Measurements from ENCODE around the gene TTYH3.

Gene TTYH3

DNA sequence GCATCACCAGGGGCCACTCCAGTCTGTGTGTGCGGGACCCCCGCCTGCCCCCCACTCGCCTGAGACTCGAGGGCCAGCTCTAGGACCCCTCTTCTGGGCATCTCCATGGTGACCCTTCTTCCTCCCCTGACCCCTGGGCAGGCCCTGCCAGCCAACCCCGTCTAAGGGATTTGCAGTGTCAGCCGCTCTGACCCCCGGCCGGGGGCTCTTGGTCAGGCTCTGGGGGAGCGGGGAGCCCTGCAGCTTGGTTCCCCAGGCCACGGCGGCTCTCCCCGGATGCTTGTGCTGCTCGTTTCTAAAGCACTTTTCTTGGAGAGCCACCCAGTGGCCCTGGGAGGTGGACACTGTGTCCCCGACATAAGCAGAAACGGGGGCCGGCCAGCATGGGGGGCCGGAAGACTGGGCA is 5.3 kb downstream of the TTYH3 start:
- DNase-seq = no peak

GRCh38 chr7:2637505-2638223 is 5.9 kb downstream of the TTYH3 start:
- no peak for DNase-seq

- no peak for DNase-seq
These were observed 6.6 kb downstream of the TTYH3 start for GRCh38 chr7:2638224-2638991.

DNA sequence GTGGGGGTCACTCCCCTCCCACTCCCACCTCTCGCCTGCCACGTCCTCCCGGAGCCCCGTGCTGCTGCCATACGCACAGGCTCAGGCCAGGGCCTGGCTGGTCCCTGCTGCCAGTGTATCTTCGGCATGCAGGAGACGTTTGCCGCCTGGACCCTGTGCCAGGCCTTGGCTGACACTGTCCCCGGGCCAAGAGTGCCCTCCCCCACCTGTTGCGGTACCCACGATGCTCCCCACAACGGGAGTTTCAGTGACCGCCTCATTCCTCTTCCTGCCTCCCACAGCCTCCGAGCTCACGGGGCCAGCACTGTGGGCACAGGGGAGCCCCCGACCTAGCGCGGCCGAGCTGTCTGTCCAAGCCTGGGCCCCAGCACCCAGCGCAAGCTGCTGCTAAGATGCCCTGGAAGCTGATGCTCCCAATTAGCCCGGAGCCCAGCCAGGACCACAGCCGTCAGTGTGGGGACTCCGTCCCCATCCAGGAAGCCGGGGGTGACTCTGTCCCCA is 7.4 kb downstream of the TTYH3 start:
- no peak for DNase-seq

- DNase-seq = no peak
These were observed 8.1 kb downstream of the TTYH3 start for GRCh38 chr7:2639695-2640481.

DNA sequence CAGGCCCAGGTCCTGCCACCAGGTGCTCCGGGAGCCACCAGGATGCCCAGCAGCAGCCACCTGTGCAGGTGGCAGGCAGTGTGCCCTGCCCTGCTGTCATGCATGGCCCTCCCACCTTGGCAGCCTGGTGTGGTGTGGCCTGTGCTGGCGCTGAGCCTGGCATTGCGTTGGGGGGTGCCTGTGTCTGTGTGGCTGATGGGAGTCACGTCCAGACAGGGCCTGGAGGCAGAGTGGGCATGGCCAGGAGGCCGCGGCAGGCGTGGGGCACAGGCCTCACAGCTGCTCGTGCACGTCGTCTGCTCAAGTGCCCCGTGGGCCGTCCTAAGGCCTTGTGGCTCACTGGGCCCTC is 8.7 kb downstream of the TTYH3 start:
- DNase-seq = no peak

- DNase-seq = no peak
These were observed 9.1 kb downstream of the TTYH3 start for GRCh38 chr7:2640846-2641316.

DNA sequence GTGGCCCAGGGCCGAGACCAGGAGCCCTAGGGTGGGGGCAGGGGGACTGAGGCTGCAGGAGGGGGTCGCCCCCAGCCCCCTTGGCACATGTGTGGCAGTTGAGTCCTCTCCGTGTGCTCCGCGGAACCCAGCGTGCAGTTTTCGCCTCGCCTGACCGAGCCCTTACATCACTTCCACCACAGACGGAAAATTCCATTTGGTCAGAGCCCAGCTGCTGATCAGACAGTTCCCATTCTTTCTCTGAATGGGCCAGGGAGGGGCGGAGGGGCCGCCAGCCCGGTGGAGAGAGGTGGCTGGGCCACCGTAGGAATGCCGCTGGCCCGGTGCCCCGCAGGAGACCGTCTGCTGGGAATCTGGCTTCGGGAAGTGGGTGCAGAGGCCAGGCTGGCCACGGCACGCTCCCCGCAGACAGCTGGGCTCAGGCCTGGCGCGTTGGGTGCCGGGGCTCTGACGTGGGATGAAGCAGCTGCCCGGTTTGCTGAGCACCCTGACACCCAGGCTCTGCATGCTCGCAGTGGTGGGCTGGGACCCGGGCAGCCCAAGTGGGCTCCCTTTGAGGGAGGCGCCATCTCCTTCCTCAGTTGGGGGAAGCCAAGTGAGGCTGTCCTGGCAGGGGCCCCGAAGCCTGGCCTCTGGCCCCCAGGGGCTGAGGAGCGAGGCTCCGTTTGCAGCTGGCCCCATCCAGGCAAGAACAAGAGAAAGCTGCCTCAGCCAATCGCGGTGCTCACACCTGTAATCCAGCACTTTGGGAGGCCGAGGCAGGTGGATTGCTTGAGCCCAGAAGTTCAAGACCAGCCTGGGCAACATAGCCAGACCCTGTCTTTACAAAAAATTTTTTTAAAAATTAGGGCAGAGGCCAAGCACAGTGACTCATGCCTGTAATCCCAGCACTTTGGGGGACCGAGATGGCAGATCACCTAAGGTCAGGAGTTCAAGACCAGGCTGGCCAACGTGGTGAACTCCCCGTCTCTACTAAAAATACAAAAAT is 9.9 kb downstream of the TTYH3 start:
- DNase-seq = no peak

GRCh38 chr7:2643386-2644219 is 11.8 kb downstream of the TTYH3 start:
- DNase-seq = no peak

DNA sequence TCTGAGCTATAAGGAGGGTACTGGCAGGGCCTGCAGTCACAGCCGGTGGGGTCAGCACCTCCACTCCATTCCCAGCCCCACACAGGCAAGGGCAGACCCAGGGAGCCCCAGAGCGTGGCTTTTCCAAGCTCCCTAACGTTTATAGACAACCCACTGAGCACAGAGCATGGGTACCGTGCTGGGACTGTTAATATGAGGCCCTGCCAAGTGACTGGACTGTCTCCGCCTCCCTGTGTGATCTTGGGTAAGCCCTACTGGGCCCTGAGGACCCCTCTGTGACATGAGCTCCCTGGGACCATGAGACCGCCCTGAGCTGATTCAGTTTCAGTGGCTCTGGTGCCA is 12.4 kb downstream of the TTYH3 start:
- DNase-seq = no peak

DNA sequence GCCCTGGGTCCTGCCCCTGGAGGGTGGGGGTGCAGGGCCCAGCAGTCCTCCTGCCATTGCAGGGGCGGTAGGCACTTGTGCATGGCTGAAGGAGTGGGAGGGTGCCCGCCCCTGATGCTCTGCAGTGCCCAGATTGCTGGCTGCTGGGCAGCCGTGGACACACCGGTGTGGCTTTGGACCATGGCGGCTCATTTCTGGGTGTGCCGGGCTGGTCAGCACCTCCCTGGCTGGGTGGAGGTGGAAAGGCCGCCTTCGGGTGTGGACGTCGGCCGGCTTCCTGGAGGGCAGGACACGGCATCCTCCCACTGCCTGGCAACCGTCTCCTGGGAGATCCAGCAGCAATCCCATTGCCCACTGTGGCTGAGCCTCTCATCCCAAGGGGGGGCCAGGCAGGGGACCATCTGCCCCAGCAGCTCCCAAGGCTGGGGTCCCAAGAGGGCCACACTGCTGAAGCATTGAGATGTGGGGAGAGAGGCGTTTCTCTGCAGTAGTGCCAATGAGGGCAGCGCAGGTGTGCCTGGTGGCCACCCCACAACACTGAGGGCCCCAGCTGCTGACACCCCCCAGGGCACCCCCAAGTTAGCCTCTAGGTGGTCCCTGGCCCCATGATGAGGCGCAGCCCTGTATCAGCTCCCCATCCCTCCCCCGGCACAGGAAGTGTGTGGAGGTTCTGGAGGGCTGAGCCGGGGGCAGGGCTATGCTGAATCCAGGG is 12.9 kb downstream of the TTYH3 start:
- DNase-seq = no peak

GRCh38 chr7:2645274-2645868 is 13.6 kb downstream of the TTYH3 start:
- no peak for DNase-seq

DNA sequence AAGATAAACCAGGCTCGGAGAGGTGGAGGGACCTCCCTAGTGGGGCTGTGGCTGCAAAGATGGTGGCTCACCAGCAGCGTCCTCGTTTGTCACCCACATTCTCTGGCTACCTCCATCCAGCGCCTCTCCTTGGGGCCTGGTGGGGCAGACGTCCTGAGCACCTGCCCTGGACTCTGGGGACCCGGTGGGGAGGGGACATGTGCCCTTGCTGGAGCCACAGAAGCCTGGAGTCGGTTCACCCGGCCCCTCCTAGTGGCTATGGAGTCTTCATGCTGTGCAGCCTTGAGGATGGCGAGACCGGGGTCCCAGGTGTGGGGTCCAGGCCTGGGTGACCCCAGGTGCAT is 14.5 kb downstream of the TTYH3 start:
- no peak for DNase-seq

DNA sequence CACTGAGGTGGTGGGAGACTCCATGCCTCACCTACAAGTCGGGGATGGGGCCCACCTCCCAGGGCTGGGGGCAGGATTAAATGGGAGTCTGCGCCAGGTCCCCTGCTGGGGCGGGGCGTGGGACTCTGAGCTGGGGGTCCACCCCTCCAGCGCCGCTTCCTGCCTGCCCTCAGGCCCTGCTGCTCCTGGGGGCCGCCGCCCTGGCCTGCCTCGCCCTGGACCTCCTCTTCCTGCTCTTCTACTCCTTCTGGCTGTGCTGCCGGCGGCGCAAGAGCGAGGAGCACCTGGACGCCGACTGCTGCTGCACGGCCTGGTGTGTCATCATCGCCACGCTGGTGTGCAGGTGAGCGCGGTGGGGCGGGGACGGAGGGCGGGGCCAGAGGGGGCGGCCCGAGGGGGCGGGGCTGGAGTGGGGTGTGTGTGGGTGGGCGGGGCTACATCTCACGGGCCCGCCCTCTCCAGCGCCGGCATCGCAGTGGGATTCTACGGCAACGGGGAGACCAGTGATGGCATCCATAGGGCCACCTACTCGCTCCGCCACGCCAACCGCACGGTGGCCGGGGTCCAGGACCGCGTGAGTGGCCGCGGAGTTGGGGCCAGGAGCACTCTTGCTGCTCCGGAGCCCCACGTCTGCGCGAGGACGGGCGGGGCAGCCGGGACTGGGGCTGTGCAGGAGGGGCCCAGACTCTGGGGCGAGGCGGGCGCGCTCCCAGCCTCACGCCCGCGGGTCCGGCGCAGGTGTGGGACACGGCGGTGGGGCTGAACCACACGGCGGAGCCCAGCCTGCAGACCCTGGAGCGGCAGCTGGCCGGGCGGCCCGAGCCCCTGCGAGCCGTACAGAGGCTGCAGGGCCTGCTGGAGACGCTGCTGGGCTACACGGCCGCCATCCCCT is 15.1 kb downstream of the TTYH3 start:
- DNase-seq = no peak

DNA sequence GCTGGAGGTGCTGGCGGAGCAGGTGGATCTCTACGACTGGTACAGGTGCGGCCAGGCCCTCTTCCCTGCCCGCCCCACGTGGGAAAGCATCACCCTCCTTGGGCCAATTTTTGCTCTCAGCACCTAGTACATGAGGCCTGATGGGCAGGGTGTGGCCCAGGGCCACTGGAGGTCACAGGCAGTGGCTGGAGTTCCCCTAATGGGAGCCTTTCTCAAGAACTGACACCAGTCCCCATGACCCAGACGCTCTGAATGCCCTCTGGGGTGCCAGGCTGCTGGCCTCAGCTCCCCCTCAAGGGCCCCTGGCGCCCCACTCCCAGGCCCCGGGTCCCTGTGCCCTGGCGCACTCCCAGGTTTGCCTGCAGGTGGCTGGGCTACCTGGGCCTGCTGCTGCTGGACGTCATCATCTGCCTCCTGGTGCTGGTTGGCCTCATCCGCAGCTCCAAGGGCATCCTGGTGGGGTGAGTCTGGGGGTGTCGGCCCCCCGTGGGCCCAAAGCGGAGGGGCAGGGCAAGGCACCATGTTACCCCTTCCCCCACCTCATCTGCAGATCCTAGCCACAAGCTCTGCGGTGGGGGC is 15.9 kb downstream of the TTYH3 start:
- DNase-seq = no peak

GRCh38 chr7:2649139-2649838 is 17.5 kb downstream of the TTYH3 start:
- no peak for DNase-seq

GRCh38 chr7:2649991-2650390 is 18.2 kb downstream of the TTYH3 start:
- DNase-seq = no peak

DNA sequence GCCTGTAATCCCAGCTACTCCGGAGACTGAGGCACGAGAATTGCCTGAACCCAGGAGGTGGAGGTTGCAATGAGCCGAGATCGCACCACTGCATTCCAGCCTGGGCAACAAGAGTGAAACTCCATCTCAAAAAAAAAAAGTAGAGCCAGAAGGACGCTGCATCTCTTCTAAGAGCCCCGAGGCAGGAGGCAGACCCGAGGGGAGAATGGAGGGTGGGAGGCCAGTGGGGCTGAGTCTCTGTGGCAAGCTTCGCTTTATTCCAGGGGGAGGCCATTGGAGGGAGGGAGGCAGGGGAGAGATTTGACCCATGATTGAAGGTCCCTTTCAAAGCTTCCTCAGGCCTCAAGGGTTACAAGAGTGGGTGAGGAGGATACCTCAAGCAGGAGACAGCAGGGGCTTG is 18.7 kb downstream of the TTYH3 start:
- DNase-seq = no peak

All from SIG-M5 (cell line).